CD4-positive, alpha-beta T cell treated with Interleukin-1 beta for 1 hour (primary cell): ENCODE measurements around the gene AASS.

Experiments
- DNase-seq, 2 donors: peaks; one replicate each; pipeline ENCODE4 v3.0.0-alpha.2; 2020 to 2022

AASS gene

GRCh38 chr7:122038134-122038533 lies 105.9 kb downstream of the AASS start:
- no peak for DNase-seq

- DNase-seq = no peak
These were observed 108.2 kb downstream of the AASS start for GRCh38 chr7:122035876-122036275.

GRCh38 chr7:122033641-122034040 lies 110.4 kb downstream of the AASS start:
- no peak for DNase-seq

- no peak for DNase-seq
These were observed 117.0 kb downstream of the AASS start for GRCh38 chr7:122027058-122027457.
